Loucy (cell line): ENCODE results near the gene ADGB.

Source experiments
- CTCF ChIP-seq: fragments of 200-600 bp; sonication (generic); conservative IDR thresholded peaks from 2 replicates; pipeline ENCODE4 v1.5.1; 2014; ENCODE audit warnings: mild to moderate bottlenecking, antibody characterized with exemption, low read length
- EZH2phosphoT487 ChIP-seq: fragments of 200-600 bp; IDR thresholded peaks from 2 replicates; pipeline ENCODE4 v1.6.1; 2018; ENCODE audit warnings: antibody characterized with exemption, mild to moderate bottlenecking, moderate library complexity, borderline replicate concordance

- TF ChIP-seq CTCF: no peak
- TF ChIP-seq EZH2phosphoT487: no peak
These were observed 84.1 kb downstream of the ADGB start for GRCh38 chr6:146682919-146683318.
